ENCODE data around the gene IL36B.

DNA sequence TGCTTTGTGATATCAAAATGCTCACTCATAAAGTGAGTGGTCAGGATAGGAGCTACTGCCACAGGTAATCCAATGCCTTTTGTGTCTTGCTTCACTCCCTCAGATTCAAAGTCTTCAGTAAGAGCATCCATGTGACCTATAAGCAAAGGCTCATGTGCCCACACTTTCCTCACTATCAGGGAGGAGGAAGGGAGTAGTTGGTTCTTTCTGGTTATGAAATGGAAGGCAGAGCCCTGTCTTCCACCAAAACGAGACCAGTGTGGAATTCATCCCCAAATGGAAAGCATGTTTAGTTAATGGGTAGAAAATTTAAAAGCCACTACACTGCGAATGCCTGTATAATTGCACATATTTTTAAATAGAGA lies 40.9 kb upstream of the IL36B start:
- TF ChIP-seq GATA2 (IDR thresholded peaks at IDR 0.05; ENCODE audit: low read depth, low read length) (no peak), GATA3 (IDR thresholded peaks at IDR 0.05; ENCODE audit: low read depth, low read length) (no peak)
